IPS DF 4.7 (cell line): ENCODE data around the gene LGALS13.
"Not testable (repeated sequence)": the region's sequence is repeated elsewhere in the genome, so short reads cannot be mapped to it uniquely, and the experiment has no call there.

Source experiments
- DNase-seq: peaks from one replicate; pipeline ENCODE4 v3.0.0-alpha.2; 2013; ENCODE audit warnings: low spot score; ENCODE audit errors: extremely low read depth

LGALS13 gene

GRCh38 chr19:39617745-39618144 is 15.4 kb downstream of the LGALS13 start:
- DNase-seq: no peak

- no peak for DNase-seq
These were observed 21.6 kb downstream of the LGALS13 start for GRCh38 chr19:39623946-39624345.

- DNase-seq: not testable (repeated sequence)
These were observed 25.3 kb downstream of the LGALS13 start for GRCh38 chr19:39627631-39628030.

- DNase-seq: no peak
These were observed 28.9 kb downstream of the LGALS13 start for GRCh38 chr19:39631178-39631577.

- no peak for DNase-seq
These were observed 29.3 kb downstream of the LGALS13 start for GRCh38 chr19:39631626-39632025.

GRCh38 chr19:39637891-39638290 is 35.6 kb downstream of the LGALS13 start:
- no peak for DNase-seq

- no peak for DNase-seq
These were observed 39.4 kb downstream of the LGALS13 start for GRCh38 chr19:39641773-39642172.

GRCh38 chr19:39643591-39643990 is 41.3 kb downstream of the LGALS13 start:
- no peak for DNase-seq

GRCh38 chr19:39645800-39646411 is 43.6 kb downstream of the LGALS13 start:
- no peak for DNase-seq

GRCh38 chr19:39647918-39648317 is 45.6 kb downstream of the LGALS13 start:
- DNase-seq: no peak

- DNase-seq: no peak
These were observed 53.3 kb downstream of the LGALS13 start, which contains the start of gene LGALS16 for GRCh38 chr19:39655613-39656012. Gene LGALS16 (plus strand): TSS chr19:39655913. CDS start chr19:39655962, 49 bp downstream.
